A673 (cell line): ENCODE measurements around the gene SIX2.

Experiments
- CTCF ChIP-seq: fragments of 300-800, 200-600 bp; sonication (generic); conservative IDR thresholded peaks from 2 replicates; pipeline ENCODE4 v1.5.1; 2017; ENCODE audit warnings: low read depth, mild to moderate bottlenecking, antibody characterized with exemption, low read length, moderate library complexity, mixed read lengths
- EZH2 ChIP-seq: fragments of 200-600 bp; sonication (generic); IDR thresholded peaks from 2 replicates; pipeline ENCODE4 v1.6.1; 2017; ENCODE audit warnings: borderline replicate concordance, low read depth, mild to moderate bottlenecking, mixed read lengths, antibody characterized with exemption, low read length; ENCODE audit not compliant: poor library complexity, severe bottlenecking

- TF ChIP-seq EZH2 (no peak), CTCF (no peak)
These were observed 29.7 kb downstream of the SIX2 start for GRCh38 chr2:44979581-44979980.
